A673 (cell line): ENCODE measurements around the gene CNNM3. TPM values are rescaled to one million over a fixed set of nuclear protein-coding genes. Genes with fewer than 3 reads are reported as not detected.

Experiments used
- BruUV-seq: library from RNA; stranded (reverse); fragments of 400-500 nt; replicated peaks from 2 replicates; lab custom pipeline; 2021; lab: Mats Ljungman, UMichigan
- CTCF ChIA-PET: fragments of 300-600 bp; sonication (Branson Sonifier 250); formaldehyde crosslinking; loops from one replicate; lab custom pipeline; 2022; ENCODE audit warnings: antibody characterized with exemption; lab: Charles Lee
- POLR2A ChIA-PET: fragments of 300-600 bp; sonication (Branson Sonifier 250); formaldehyde crosslinking; loops from one replicate; lab custom pipeline; 2022; ENCODE audit warnings: antibody characterized with exemption; ENCODE audit not compliant: low non-redundant PET; lab: Charles Lee
- DNase-seq: peaks from one replicate; pipeline ENCODE4 v3.0.0-alpha.2; 2015; ENCODE audit warnings: low spot score
- H3K27ac ChIP-seq: fragments of 200-600 bp; sonication (generic); 2 replicates; pipeline ENCODE4 v1.5.1; 2016; ENCODE audit warnings: mixed run types, low read depth, mild to moderate bottlenecking, mixed read lengths, antibody characterized with exemption, low read length; ENCODE audit not compliant: poor library complexity, severe bottlenecking
- H3K27me3 ChIP-seq: fragments of 200-600 bp; sonication (generic); replicated peaks from 2 replicates; pipeline ENCODE4 v1.6.1; 2017; ENCODE audit warnings: mixed run types, low read depth, mild to moderate bottlenecking, mixed read lengths, antibody characterized with exemption, low read length; ENCODE audit not compliant: insufficient read depth, poor library complexity
- H3K36me3 ChIP-seq: fragments of 200-600 bp; sonication (generic); 2 replicates; pipeline ENCODE4 v1.6.1; 2016; ENCODE audit warnings: mixed run types, mild to moderate bottlenecking, mixed read lengths, antibody characterized with exemption, low read length; ENCODE audit not compliant: insufficient read depth, poor library complexity, severe bottlenecking
- H3K4me1 ChIP-seq: fragments of 200-600 bp; sonication (generic); 2 replicates; pipeline ENCODE4 v1.6.1; 2017; ENCODE audit warnings: mixed run types, mild to moderate bottlenecking, mixed read lengths, antibody characterized with exemption, low read length; ENCODE audit not compliant: insufficient read depth, poor library complexity, severe bottlenecking
- H3K4me3 ChIP-seq: fragments of 200-600 bp; sonication (generic); 2 replicates; pipeline ENCODE4 v1.5.1; 2016; ENCODE audit warnings: low read depth, mixed run types, mild to moderate bottlenecking, mixed read lengths, low read length; ENCODE audit not compliant: poor library complexity, severe bottlenecking
- H3K9me3 ChIP-seq: fragments of 200-600 bp; sonication (generic); 2 replicates; pipeline ENCODE4 v1.6.1; 2016; ENCODE audit warnings: mixed run types, low read depth, mild to moderate bottlenecking, mixed read lengths, antibody characterized with exemption, low read length; ENCODE audit not compliant: poor library complexity, severe bottlenecking
- EZH2 ChIP-seq: fragments of 200-600 bp; sonication (generic); IDR thresholded peaks from 2 replicates; pipeline ENCODE4 v1.6.1; 2017; ENCODE audit warnings: borderline replicate concordance, low read depth, mild to moderate bottlenecking, mixed read lengths, antibody characterized with exemption, low read length; ENCODE audit not compliant: poor library complexity, severe bottlenecking
- intact Hi-C: fragments of 100-400 bp; cut with micrococcal nuclease; formaldehyde crosslinking; loops from one replicate; pipeline ENCODE4 v1.10.0; 2022; ENCODE audit not compliant: unreplicated experiment
- total RNA-seq: library from RNA; stranded (reverse); gene quantifications from 2 replicates; pipeline ENCODE4 v1.2.3, GENCODE V29; 2021
- TF ChIP-seq, protein P1 (sequence below): fragments of 300-800, 200-600 bp; sonication (generic); conservative IDR thresholded peaks from 2 replicates; pipeline ENCODE4 v1.5.1; 2017; ENCODE audit warnings: low read depth, mild to moderate bottlenecking, antibody characterized with exemption, low read length, moderate library complexity, mixed read lengths

Gene CNNM3
- total RNA-seq, 1 experiment from 2014 or later = 20.9 TPM

DNA sequence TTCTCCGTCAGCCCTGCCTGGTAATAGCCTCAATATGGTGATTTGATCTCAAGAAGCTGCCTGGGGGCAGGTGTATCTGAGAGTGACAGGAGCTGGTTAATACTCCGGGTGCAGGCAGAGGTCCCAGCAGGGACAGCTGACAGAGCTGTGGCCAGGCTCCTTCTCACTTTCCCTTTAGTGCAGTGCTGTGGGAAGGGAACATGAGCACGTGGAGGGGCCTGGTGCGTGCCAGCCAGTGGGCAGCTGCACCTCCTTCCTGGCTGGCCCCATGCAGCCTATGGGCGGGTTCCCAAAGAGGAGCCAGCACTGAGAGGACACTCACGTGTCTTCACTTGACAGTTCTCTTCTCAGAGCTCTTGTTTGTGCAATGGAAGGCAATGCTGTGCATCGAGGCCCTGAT, 46.3 kb upstream of the CNNM3 start:
- POLR2A ChIA-PET = no interaction called here
- Histone ChIP-seq H3K4me3 (no peak overlapping the region), H3K36me3 (no peaks in the 10 kb centered on the region), H3K9me3 (no peaks in the 10 kb centered on the region), H3K27ac (no peak overlapping the region), H3K27me3 (no peaks in the 10 kb centered on the region), H3K4me1 (peaks cover under 1% of the 10 kb centered on the region)
- no peak for DNase-seq
- no peak for TF ChIP-seq EZH2
- TF ChIP-seq, protein P1, sequence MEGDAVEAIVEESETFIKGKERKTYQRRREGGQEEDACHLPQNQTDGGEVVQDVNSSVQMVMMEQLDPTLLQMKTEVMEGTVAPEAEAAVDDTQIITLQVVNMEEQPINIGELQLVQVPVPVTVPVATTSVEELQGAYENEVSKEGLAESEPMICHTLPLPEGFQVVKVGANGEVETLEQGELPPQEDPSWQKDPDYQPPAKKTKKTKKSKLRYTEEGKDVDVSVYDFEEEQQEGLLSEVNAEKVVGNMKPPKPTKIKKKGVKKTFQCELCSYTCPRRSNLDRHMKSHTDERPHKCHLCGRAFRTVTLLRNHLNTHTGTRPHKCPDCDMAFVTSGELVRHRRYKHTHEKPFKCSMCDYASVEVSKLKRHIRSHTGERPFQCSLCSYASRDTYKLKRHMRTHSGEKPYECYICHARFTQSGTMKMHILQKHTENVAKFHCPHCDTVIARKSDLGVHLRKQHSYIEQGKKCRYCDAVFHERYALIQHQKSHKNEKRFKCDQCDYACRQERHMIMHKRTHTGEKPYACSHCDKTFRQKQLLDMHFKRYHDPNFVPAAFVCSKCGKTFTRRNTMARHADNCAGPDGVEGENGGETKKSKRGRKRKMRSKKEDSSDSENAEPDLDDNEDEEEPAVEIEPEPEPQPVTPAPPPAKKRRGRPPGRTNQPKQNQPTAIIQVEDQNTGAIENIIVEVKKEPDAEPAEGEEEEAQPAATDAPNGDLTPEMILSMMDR = no peak
- intact Hi-C loops = loop anchor here (10.0 kb wide), 1 partner anchor 165 kb away; no protein-coding TSS in a partner anchor
- CTCF ChIA-PET = no interaction called here
- BruUV-seq = no TSS peak

DNA sequence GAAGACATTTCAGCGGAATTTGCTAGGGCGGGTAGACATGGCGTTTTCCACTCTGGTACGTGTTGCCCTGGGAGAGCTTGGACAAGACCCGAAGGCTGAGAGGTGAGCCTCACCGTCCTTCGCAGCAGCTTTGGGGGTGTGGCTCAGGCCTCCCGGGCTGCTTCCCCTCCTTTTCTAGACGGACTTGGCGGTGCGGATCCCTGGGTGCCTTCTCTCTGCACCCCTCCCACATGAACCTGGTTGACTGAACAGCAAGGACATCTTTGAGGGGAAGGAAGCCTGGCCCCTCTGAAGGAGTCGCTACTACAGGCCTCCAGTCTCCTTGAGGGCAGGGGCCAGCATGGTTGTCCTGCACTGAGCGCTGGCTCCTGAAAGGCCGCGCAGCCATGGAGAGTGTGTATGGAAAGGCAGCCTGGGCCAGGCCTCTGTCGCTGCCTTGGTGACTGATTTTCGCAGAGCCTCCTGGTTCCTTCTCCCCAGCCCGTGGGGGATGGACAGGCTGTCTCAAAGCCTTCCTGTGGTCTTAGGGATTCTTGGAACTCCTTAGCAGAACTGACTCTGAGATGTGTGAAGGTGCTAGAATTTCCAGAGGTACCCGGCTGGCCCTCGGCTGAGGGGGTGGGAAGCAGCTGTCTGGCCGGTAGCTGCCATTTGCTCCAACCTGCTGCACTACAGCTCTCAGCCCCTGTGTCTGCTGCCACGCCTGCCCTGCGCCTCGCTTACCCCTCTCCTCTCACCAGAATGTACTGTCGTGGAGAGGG, 45.4 kb upstream of the CNNM3 start:
- no TSS peak for BruUV-seq
- H3K27ac ChIP-seq = no peak overlapping the region
- intact Hi-C loops = no loop called here
- H3K4me3 ChIP-seq = no peak overlapping the region
- H3K27me3 ChIP-seq = no peaks in the 10 kb centered on the region
- TF ChIP-seq, protein P1 = no peak
- TF ChIP-seq EZH2 = no peak
- ChIA-PET POLR2A (no interaction called here), CTCF (no interaction called here)
- H3K4me1 ChIP-seq = no peaks in the 10 kb centered on the region
- no peak for DNase-seq
- H3K36me3 ChIP-seq = no peaks in the 10 kb centered on the region
- no peaks in the 10 kb centered on the region for H3K9me3 ChIP-seq

DNA sequence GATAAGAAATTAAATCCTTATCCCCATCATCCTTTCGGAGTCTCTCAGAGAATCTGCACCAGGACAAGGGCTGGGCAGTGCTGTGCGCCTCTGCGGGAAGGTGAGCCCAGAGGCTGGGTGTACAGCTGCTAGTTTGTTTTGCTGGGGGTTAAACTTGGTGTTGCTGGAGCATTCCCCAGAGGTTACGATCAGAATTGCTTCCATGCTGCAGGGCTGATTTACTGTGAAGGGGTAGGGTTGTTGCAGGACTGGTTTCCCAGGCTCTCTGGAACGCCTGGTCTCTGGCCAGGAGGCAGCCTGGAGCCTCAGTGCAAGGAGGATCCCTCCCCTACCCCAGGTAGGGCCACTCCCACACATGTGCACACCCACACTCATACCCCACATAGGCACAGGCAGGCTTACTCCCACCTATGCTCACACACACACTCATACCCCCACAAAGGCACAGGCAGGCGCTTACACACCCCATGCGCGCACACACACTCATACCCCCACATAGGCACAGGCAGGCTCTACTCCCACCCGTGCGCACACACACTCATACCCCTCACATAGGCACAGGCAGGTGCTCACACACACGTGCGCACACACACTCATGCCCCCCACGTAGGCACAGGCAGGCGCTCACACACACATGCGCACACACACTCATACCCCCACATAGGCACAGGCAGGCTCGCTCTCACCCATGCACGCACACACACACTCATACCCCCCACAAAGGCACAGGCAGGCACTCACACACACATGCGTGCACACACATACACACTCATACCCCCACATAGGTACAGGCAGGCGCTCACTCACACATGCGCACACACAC, 44.1 kb upstream of the CNNM3 start:
- TF ChIP-seq, protein P1 = no peak
- TF ChIP-seq EZH2 = no peak
- DNase-seq = no peak
- ChIA-PET POLR2A (no interaction called here), CTCF (no interaction called here)
- intact Hi-C loops = no loop called here
- Histone ChIP-seq H3K9me3 (no peaks in the 10 kb centered on the region), H3K4me1 (no peaks in the 10 kb centered on the region), H3K27me3 (no peaks in the 10 kb centered on the region), H3K4me3 (no peak overlapping the region), H3K27ac (no peak overlapping the region), H3K36me3 (no peaks in the 10 kb centered on the region)
- BruUV-seq = no TSS peak
